ENCODE data around the gene IL21R. TPM values are rescaled to one million over a fixed set of nuclear protein-coding genes. Genes with fewer than 3 reads are reported as not detected.

The IL21R gene
- total and polyA plus RNA-seq, 3 donors from 2014 or later = 0.31 to 2.3 (median 0.87) TPM

DNA sequence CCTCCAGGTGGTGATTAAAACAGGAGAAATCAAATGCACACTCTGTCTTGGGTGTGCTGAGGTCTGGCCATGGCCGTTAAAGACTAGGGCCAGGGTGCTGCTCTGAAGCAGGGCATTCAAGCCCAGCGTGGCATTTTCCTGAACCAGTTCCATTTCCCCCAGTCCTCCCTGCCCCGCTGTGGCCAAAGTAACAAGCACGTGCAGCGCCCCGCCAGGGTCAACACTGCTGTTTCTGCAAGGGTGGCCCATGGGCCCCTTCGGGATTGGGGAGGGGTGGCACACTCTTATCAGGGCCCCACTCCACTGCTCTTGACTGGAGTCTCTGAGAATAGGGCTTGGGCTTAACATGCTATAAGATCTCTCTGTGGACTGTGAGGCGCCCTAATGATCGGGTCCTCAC is 72.9 kb downstream of the IL21R start:
- whole genome bisulfite sequencing, 2 donors = 86 to 91% methylated on average over 7 to 9 of the region's 9 CpGs
- Histone ChIP-seq H3K9me3 (no peaks in the 10 kb centered on the region), H3K27me3 (no peaks in the 10 kb centered on the region), H3K4me1 (no peaks in the 10 kb centered on the region), H3K4me3 (no peak overlapping the region), H3K27ac (no peak overlapping the region), H3K36me3 (ENCODE audit: low read depth, missing control alignments) (peaks cover 3% of the 10 kb centered on the region)
- DNase-seq = no peak
- no peak for TF ChIP-seq POLR2A (IDR thresholded peaks at IDR 0.05)
- TF ChIP-seq, protein P1, sequence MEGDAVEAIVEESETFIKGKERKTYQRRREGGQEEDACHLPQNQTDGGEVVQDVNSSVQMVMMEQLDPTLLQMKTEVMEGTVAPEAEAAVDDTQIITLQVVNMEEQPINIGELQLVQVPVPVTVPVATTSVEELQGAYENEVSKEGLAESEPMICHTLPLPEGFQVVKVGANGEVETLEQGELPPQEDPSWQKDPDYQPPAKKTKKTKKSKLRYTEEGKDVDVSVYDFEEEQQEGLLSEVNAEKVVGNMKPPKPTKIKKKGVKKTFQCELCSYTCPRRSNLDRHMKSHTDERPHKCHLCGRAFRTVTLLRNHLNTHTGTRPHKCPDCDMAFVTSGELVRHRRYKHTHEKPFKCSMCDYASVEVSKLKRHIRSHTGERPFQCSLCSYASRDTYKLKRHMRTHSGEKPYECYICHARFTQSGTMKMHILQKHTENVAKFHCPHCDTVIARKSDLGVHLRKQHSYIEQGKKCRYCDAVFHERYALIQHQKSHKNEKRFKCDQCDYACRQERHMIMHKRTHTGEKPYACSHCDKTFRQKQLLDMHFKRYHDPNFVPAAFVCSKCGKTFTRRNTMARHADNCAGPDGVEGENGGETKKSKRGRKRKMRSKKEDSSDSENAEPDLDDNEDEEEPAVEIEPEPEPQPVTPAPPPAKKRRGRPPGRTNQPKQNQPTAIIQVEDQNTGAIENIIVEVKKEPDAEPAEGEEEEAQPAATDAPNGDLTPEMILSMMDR (IDR thresholded peaks at IDR 0.05) = no peak
- intact Hi-C loops (cut with DNase I; ENCODE audit: low total_unique reads) = no loop called here

DNA sequence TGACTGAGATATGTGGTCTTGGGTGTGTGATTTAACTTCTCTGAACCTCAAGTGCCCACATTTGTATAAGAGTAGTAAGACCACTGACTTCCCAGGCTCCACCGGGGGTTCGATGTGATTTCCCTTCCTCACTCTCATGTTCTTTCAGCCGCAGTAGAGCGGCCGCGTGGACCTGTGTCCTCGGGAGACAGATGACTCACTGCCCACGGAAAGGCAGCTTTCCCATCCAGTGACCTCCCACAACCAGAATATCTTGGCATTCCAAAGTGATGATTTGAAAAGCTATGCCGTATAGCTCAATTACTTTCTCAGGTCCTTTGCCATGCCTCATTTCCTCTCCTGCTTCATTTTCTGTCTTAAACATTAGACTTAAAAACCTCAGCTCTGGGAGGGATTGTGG is 73.6 kb downstream of the IL21R start:
- Histone ChIP-seq H3K4me1 (no peaks in the 10 kb centered on the region), H3K27ac (no peak overlapping the region), H3K27me3 (no peaks in the 10 kb centered on the region), H3K4me3 (no peak overlapping the region), H3K9me3 (no peaks in the 10 kb centered on the region), H3K36me3 (ENCODE audit: low read depth, missing control alignments) (peaks cover 2% of the 10 kb centered on the region)
- intact Hi-C loops (cut with DNase I; ENCODE audit: low total_unique reads) = no loop called here
- TF ChIP-seq POLR2A (IDR thresholded peaks at IDR 0.05) = no peak
- TF ChIP-seq, protein P1 (IDR thresholded peaks at IDR 0.05) = no peak
- DNase-seq = no peak
- WGBS, 2 donors = 79 to 87% methylated on average over 9 of the region's 9 CpGs

GRCh38 chr16:27476240-27476639 is 74.3 kb downstream of the IL21R start:
- Histone ChIP-seq H3K36me3 (ENCODE audit: low read depth, missing control alignments) (no peaks in the 10 kb centered on the region), H3K4me3 (no peak overlapping the region), H3K9me3 (no peaks in the 10 kb centered on the region), H3K27me3 (no peaks in the 10 kb centered on the region), H3K27ac (no peak overlapping the region), H3K4me1 (no peaks in the 10 kb centered on the region)
- TF ChIP-seq, protein P1 (IDR thresholded peaks at IDR 0.05) = no peak
- no peak for TF ChIP-seq POLR2A (IDR thresholded peaks at IDR 0.05)
- WGBS, 2 donors = 93 to 95% methylated on average over 9 of the region's 9 CpGs
- intact Hi-C loops (cut with DNase I; ENCODE audit: low total_unique reads) = no loop called here
- DNase-seq = no peak

- Histone ChIP-seq H3K27ac (no peak overlapping the region), H3K36me3 (ENCODE audit: low read depth, missing control alignments) (no peaks in the 10 kb centered on the region), H3K9me3 (no peaks in the 10 kb centered on the region), H3K4me3 (no peak overlapping the region), H3K27me3 (no peaks in the 10 kb centered on the region), H3K4me1 (no peaks in the 10 kb centered on the region)
- no peak for DNase-seq
- TF ChIP-seq POLR2A (IDR thresholded peaks at IDR 0.05) = no peak
- TF ChIP-seq, protein P1 (IDR thresholded peaks at IDR 0.05) = no peak
- intact Hi-C loops (cut with DNase I; ENCODE audit: low total_unique reads) = no loop called here
- 81 to 94% methylated on average over 7 of the region's 7 CpGs for WGBS, 2 donors
Observed at GRCh38 chr16:27480761-27481160, 78.8 kb downstream of the IL21R start.

GRCh38 chr16:27481282-27481934 is 79.4 kb downstream of the IL21R start:
- Histone ChIP-seq H3K4me3 (no peak overlapping the region), H3K9me3 (no peaks in the 10 kb centered on the region), H3K27me3 (no peaks in the 10 kb centered on the region), H3K4me1 (no peaks in the 10 kb centered on the region), H3K36me3 (ENCODE audit: low read depth, missing control alignments) (no peaks in the 10 kb centered on the region), H3K27ac (no peak overlapping the region)
- intact Hi-C loops (cut with DNase I; ENCODE audit: low total_unique reads) = no loop called here
- 93 to 94% methylated on average over 13 to 15 of the region's 15 CpGs for WGBS, 2 donors
- TF ChIP-seq, protein P1 (IDR thresholded peaks at IDR 0.05) = no peak
- no peak for TF ChIP-seq POLR2A (IDR thresholded peaks at IDR 0.05)
- DNase-seq = no peak
